T1000 (cell line): ENCODE data around the gene UMODL1.

Experiments used
- DNase-seq: peaks from one replicate; lab custom pipeline; 2025; ENCODE audit warnings: mixed read lengths; lab: John Stamatoyannopoulos, UW

Gene UMODL1

GRCh38 chr21:42097860-42098454 is 26.8 kb downstream of the UMODL1 start:
- peak; percentile 65 for DNase-seq

GRCh38 chr21:42098957-42099505 is 27.9 kb downstream of the UMODL1 start:
- no peak for DNase-seq

DNA sequence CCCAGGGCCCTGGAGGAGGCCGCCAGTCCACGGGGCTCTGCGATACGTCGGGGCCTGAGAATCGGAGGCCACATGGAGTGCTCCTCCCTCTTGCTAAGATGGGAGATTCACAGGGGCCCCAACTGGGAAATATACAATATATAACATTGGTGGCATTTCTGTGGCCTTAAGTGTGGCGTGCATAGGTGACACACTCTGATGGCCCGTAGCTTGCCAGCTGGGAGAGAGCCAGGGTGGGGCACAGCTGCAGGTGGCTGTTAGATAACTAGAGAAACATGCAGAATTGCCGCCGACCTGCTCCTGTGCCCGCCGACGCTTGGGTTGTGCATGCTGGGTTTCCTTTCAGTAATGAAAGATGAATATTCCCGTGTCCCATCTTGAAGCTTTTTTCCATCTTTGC is 30.1 kb downstream of the UMODL1 start:
- no peak for DNase-seq

DNA sequence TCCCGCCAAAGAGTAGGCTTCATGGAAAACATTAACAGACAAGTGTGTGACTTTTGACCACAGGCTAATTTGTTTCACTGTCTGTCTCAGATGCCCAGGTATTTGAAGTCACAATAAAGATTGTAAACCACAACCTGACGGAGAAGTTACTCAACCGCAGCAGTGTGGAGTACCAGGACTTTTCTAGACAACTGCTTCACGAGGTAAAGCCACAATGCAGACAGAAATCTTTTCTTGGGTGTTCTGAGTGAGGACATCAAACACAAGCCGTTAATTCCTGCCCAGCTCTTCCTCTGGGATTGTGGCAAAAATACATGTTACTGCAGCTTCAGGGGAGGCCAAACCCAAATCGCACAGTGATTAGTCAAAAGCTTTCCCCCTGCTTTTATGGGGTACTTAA is 31.0 kb downstream of the UMODL1 start:
- DNase-seq, result no peak

DNA sequence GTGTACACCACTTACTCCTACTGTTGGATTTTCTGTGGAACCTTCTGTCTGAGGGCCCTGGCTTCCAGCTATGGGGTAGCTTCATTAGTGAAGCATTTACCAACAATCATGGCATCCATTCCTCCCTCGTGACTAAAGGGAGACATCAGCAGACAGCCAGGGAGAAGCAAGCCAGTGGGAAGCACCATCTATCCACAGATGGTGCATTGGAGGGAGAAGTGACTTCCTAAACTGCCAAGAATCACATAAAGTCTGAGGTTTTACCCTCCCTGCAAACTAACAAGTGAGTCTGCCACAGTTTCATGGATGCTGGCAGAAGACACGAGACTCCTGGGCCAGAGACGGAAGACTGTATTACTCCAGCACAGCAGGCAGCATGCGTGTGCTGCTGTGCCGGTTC is 31.4 kb downstream of the UMODL1 start:
- no peak for DNase-seq

DNA sequence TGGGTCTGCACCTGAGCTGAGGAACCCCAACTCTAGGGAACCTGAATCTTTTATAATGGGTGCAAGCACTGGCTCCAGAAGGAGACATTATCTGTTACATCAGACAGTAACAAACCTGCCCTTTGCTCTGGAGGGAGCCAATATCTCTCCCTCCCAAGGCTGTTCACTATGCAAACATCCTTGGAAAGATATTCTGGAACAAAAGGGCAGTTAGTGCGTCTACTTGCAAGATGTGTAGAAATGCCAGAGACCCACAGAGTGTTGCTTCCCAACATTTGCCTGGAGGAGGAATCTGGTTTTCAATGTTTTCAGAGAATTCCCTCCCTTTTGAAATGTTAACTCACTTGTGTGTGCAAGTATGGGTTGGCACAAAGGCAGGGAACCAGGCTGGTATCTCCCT is 31.9 kb downstream of the UMODL1 start:
- no peak for DNase-seq

GRCh38 chr21:42103843-42104242 is 32.7 kb downstream of the UMODL1 start:
- DNase-seq, result no peak

GRCh38 chr21:42105476-42106315 is 34.6 kb downstream of the UMODL1 start:
- no peak for DNase-seq

GRCh38 chr21:42106425-42106824 is 35.3 kb downstream of the UMODL1 start:
- DNase-seq, result no peak

DNA sequence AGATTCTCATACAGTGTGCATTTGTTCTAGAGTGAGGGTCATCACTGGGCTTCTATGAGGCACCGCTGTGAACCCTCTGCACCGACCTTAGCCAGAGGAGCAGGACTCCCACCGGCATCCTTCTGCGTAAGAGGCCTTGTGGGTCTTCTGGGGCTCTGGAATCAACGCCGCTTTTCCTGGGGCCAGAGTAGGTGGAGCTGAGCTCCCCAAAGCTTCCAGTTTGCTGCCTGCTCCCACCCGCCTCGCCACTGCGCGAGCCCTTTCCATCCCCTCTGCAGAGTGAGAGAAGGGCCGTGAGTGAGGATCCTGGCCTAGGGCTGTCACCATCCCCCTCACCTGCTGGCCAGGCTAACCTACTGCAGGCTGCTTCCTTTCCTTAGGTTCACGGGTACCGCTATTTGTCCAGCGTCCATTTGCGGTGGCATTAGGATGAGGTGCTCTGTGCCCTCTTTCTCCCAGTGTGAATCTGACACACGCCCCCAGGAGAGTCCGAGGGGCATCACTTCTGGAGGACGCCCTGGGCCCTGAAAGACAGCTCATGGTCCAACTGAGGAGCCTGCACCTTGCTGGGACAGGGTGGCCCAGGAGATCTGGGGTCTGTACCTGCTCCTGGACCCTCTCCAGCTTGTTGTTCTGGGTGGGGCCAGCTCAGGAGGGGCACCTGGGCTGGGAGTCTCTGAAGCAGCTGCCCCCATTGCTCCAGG is 36.2 kb downstream of the UMODL1 start:
- DNase-seq, result no peak

DNA sequence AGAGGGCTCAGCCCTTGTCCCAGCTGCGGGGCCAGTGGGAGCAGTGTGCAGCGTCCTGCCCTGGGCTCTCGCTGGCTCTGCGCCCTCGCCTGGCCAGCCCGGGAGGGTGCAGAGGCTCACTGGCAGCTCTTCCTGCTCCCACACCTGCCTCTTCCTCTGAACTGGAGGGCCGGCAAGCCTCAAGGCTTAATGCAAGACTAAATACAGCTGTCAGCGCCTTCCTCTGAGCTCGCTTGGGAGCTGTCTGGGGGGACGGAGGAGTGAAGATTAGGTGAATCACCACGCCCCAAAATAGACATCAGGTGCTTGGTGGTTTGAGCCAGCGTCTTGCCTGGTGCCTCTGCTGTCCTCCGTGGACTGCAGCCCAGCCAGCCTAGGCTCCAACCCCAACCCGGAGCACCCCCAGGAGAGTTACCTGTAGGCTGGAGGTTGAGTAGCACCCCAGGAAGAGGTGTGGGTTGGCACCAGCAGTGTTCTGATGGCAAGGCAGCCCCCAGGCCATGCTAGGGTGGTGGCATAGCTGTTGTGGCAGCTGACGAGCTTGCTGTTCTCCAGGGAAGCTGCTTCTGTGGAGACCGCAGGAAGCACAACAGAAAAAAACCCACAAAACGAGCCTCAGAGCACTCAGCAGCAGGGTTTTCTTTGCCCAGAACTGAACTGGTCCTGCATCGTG is 36.9 kb downstream of the UMODL1 start:
- DNase-seq, result no peak

- no peak for DNase-seq
Measured at GRCh38 chr21:42108554-42109340, 37.6 kb downstream of the UMODL1 start.

GRCh38 chr21:42109473-42109872 is 38.4 kb downstream of the UMODL1 start:
- DNase-seq, result no peak

GRCh38 chr21:42109873-42110525 is 38.9 kb downstream of the UMODL1 start:
- DNase-seq, result no peak

DNA sequence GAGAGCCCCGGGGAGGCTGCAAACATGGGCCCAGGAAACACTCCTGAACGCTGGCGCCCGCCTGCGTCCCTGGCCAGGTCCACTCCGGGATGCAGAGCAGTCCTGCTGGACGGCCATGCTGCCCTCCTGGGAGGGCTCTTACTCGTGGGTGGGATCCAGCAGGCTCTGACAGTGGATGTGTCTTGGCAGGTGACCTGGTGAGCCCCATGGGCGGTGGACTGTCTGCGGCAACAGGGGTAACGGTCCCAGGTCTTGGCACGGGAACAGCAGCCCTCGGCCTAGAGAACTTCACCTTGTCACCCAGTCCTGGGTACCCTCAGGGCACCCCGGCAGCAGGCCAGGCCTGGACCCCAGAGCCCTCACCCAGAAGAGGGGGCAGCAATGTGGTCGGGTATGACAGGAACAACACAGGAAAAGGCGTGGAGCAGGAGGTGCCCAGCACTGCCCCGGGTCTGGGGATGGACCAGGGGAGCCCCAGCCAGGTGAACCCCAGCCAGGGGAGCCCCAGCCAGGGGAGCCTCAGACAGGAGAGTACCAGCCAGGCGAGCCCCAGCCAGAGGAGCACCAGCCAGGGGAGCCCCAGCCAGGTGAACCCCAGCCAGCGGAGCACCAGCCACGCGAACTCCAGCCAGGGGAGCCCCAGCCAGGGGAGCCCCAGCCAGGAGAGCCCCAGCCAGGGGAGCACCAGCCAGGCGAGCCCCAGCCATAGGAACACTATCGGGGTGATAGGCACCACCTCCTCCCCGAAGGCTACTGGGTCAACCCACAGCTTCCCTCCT is 39.8 kb downstream of the UMODL1 start:
- DNase-seq, result no peak

DNA sequence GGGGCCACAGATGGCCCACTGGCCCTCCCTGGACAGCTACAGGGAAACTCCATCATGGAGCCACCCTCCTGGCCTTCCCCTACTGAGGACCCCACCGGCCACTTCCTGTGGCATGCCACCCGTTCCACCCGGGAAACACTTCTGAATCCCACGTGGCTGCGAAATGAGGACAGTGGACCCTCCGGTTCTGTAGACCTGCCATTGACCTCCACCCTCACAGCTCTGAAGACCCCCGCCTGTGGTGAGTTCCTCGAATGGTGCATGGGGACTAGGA is 40.3 kb downstream of the UMODL1 start:
- DNase-seq, result no peak

GRCh38 chr21:42111811-42112210 is 40.7 kb downstream of the UMODL1 start:
- DNase-seq, result no peak

DNA sequence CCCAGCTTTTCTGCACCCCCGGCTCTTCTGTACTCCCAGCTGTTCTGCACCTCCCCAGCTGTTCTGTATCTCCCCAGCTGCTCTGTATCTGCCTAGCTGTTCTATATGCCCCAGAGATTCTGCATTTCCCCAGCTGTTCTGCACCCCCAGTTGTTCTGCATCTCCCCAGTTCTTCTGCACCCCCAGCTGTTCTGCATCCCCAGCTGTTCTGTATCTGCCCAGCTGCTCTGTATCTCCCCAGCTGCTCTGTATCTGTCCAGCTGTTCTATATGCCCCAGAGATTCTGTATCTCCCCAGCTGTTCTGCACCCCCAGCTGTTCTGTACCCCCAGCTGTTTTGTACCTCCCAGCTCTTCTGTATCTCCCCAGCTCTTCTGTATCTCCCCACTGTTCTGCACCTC is 41.1 kb downstream of the UMODL1 start:
- no peak for DNase-seq

DNA sequence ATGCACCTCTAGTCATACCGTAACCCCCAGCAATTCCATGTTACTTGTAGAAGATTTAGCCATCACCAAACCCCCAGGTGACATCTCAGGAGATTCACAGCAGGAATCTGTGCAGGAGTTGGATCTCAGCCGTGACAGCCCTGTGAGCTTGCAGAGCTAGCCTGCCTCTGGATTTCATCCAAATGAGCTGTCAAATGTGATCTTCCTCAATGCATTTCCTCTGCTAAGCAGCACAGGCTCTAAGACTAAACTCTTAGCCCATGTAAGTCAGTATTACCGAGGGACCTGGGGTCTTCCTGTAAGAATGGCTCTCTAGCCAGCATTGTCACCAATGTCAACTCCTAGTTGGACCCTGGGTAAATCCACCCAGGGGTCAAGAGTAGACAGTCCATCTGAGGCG is 41.7 kb downstream of the UMODL1 start:
- no peak for DNase-seq

GRCh38 chr21:42113926-42114409 is 42.9 kb downstream of the UMODL1 start:
- DNase-seq, result no peak
